HG03571 (cell line): ENCODE results near the gene LATS2.

Experiments
- ATAC-seq: cut with Tn5 transposase; IDR thresholded peaks from one replicate; pipeline ENCODE4 v1.9.1; 2021; ENCODE audit not compliant: unreplicated experiment

Gene LATS2

DNA sequence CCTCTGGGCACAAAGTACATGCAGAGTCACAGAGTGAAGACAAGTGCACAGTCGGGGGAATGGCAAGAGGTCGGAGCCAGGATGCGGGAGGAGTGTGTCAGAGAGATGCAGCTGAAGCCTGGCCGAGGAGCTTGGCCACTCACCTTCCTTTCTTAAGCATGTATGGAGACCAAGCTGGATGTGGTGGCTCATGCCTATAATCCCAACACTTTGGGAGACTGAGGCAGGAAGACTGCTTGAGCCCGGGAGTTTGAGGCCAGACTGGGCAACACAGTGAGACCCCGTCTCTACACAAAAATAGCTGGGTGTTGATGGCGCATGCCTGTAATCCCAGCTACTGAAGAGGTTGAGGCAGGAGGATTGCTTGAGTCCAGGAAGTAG lies 67.0 kb downstream of the LATS2 start:
- ATAC-seq: no peak

DNA sequence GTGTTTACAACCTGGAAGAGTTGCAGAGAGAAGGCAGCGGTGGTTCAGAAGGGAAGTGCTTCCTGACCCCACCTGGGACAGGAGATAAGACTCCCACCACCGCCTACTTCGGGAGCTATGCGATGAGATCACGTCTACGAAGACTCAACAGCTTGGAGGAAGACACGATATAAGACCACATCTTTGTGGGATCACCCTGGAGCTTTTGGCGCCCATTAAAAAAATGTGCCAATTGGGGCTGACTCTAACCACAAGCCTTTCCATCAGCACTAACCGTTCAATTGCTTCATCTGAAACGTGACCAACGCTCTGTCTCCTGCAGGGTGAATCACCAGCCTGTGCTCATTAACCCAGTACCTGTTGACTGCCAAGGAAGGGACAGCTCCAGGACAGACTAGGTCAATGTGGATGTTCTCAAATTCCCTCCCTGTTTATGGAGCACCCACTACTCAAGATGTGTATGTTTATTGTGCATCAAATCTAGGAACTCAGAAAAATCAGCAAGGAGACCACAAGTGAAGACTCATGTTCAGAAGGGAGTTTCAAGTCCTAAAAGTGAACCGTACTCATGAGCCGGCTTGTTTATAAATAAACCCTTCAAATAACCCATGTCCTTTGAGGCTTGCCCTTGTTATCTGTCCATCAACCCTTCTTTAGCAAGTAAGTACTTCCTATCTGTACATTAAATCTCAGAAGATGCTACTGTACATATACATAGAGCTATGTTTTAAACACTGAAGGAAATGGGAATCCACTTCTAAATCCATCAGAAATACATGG lies 67.5 kb downstream of the LATS2 start:
- ATAC-seq: no peak

DNA sequence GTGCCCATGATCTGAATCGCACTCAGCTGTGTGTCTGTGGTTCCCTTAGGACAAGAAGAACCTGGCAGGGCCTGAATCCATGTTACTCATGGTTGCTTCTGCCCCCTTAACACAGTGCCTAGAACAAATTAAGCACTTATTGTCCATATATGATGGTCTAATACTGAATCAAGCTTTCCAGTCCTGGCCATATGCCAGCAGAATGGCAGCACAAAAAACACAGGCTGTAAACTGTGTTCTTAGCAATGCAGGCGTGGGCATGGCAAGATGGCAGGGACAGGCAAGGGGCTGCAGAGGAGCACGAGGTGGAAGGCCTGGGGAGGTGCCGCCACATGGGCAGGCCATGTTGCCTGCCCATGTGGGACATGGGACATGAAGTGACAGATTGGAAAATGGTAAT lies 68.2 kb downstream of the LATS2 start:
- no peak for ATAC-seq

DNA sequence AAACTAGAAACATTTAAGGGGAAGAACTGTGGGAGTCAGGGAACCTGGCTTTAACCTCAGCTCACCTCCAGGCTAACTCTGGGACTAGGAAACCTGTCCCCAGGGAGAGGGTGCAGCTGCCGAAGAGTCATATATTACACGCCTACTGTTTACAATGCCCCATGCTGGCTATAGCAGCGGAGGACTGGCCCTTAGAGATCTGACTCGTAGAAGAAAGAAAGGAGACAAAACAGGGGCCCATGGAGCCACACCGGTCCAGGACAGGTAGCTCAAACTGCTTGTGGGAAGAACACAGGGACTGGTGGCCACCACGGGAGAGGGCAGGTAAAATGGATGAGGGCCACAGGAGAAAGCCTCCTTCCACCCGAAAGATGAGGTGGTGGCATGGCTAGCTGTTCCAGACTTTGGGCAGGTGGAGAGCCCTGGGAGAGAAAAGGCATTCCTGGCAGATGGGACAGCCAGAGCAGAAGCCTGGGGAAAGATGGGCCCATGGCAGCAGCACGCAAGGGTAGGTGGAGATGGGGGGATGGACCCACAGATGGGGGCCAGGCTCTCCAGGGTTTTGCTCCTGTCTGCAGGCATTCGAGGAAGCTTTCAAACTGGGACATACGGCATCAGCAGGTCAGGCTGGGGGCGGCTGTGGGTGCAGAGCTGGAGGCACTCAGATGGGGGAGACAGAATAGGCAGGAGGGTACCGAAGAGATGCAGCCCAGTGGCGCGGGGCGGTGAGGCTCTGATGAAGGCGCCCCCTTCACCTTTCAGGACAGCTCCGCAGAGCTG lies 69.5 kb downstream of the LATS2 start:
- ATAC-seq: no peak

DNA sequence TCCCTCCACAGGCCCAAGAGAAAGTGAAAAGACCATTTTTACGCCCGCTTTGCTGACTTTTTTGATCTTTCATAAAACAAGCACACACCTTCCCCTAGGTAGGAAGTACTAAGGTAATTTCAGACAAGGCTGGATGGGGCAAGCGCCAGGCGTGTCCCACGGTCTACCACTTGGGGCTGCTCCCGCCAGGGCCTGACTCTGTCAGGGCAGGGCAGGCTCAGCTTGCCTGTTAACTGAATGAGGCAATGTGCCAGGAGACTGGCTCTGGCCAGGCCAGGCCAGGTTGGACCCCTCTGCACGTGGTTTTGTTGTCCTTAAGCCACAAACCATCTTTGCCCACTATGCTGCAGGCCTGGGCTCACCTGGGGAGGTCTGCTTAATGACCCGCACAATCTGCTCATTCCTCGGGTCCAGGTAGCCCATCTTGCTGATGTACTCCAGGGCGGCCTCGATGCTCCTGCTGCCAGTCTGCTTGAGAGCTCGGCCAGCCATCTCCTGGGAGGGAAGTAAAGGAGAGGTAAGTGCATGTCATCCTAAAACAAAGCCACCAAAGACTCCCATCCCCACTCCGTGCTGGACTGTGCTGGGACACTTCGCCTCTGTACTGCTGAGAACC lies 70.4 kb downstream of the LATS2 start:
- ATAC-seq: no peak

DNA sequence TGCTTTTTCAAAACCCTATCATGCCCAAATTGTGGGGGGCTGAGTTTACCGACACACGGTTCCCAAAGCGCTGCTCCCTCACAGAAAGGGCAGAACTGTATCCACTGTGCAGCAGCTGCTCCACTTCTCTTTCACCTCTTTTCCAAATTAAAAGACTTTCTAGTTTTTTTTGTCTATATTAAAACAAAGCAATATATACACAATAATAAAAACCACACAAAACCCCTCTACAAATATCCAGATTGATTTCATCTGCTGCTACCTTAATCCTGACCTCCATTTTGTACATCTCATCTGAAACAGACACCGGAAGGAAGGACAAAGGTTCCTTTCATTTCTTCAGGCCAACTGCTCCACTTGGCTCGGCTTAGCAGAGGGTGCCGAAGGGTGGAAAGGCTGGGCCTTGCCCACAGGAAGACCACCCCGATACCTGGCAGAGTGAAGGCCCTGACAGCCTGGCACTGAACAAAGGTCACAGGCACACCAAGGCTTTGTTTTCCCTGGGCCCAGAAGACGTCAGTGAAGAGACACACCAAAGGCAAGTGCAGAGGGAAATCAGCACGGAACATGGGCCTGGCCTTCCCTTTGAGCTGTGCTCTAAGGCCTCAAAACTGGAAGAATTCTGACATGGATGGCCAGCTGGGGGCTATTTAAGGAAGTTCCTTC lies 71.6 kb downstream of the LATS2 start:
- ATAC-seq: no peak

DNA sequence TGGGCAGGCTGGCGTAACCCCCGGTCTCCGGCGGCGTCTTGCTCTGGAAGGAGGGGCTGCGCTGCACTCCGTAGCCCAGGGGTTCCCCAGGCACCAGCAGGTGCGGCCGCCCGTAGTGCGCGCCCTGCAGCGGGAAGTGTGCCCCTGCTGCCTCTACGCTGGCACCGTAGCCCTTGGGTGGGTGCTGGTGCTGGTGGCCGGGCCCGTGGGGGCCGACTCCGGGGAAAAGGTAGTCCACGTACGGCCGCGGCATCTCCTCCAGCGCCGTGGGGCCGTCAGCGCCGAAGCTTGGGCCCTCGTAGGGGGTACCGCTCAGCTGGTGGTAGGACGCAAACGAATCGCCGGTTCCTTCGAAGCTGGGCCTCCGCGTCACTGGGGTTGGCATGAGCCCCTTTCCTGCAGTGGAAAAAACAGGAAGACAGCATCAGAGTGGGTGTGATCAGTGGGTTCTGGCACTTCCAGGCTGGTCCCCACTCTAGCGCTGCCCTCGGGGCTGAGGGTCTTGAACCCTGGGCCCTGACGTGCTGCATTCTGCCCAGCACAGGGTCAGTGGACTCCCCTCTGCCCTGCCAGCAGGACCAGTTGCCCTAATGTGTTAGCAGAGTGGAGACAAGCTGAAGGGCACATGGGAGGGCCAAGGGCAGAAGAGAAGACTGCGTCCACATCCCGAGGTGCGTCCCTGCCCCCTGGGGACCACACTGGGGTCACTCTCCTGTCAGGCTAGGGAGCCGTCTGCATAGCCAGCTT lies 72.3 kb downstream of the LATS2 start:
- ATAC-seq: no peak

DNA sequence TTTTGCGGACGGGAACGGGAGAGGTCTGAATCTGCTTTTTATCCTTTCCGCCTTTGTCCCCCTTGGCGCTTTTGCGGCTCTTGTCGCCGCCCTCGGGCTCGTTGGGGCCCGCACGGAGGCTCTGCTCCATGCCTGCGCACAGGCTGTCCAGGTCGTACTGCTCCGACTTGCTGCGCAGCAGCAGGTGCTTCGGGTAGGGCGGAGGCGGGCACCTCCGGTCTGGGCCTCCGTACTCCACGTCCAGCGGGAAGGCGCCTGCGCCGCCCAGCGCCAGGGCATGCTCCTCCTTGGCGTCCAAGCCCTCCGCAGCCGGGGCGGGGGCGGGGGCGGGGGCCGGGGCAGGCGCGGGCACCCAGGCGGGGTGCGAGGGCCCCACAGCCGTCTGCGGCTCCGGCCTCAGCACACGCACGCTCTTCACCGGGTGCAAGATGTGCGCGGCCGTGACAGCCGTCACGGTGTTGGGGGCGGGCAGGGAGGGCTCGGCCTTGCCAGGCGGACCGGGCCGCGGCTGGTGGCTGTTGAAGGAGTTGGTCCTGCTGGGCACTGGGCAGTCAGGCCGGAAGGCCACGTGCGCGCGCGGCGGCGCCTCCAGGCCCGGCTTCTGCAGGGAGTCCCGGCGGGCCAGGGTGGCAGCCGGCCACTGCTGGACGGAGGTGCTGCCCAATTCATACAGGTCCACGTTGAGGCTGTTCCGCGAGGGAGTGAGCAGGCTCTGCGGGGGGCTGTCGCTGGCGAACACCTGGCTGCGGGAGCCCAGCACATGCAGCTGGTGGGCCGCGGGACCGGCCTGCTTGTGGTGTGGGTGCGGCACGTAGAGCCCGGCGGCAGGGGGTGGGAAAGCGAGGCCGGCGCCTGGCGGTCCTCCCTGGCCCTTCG lies 73.1 kb downstream of the LATS2 start:
- no peak for ATAC-seq

DNA sequence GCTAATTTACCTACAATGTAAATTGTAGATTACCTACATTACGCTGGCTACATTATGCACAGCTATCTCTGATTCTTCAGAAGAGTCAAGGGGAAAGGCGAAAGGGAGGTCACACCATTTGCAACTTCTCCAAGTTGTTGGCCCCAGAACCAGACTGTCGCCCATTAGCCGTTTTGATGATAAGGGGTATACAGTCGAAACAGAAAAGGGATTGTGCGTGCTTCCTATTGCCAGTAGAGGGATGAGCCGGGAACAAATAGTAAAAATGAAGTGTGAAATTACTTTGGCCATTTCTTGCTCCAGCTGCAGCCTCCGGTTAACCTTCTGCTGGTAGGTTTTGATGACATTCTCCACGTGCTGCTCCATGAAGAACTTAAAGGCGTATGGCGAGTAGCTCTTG lies 73.8 kb downstream of the LATS2 start:
- no peak for ATAC-seq

DNA sequence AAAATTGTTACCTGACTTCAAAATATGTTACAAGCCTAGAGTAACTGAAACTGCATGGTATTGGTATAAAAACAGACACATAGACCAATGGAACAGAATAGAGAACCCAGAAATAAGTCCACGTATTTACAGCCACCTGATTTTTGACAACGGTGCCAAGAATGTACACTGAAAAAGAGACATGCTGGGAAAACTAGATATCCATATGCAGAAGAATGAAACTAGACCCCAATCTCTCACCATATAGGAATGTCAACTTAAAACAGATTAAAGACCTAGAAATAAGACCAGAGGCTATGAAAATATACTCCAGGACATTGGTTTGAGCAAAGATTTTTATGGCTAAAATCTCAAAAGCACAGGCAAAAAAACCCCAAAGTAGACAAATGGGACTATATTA lies 76.5 kb downstream of the LATS2 start:
- ATAC-seq: no peak

DNA sequence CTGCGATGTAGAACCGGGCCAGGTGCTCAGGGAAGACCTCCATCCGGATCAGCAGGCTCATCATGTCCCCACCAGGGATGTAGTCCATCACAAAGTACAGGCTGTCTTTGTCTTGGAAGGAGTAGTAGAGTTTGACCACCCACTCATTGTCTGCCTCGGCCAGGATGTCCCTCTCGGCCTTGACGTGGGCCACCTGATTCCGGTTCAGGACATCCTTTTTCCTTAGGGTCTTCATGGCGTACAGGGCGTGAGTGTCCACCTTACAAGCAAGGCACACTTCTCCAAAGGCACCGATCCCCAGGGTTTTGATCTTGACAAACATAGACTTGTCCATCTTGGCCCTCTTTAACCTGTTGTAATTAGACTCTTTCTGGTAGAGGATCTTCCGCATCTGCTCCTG lies 78.0 kb downstream of the LATS2 start:
- no peak for ATAC-seq

DNA sequence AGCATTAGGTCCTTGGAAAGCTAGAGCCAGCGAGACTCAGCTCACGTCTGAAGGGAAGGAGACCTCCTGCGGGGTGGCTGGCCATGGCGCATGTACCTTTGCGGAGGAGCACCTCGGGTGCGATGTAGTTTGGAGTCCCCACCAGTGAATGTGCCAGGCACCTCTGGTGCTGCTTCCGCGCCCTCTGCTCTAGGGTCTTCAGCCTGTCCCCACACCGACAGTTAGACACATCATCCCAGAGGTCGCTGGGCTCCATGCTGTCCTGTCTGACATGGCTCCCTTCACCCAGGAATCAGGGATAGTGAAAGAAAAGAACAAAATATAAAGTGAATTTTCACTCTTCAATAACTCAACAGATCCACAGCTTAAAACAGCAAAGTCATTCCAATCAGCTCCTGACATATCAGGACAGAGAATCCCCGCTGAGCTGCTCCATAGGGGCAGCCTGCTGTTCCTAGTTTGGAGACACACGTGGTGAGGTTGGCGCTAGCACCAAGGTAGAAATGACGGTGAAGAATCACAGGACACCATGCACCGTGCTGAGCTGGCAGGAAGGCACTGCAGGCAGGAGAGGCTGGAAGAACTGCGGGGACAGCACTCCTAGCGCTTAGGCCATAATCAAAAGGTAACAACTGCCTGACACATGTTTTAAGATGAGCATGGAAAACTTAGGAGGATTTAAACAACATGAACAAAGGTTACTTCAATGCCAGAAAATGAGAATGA lies 79.9 kb downstream of the LATS2 start:
- ATAC-seq: no peak

DNA sequence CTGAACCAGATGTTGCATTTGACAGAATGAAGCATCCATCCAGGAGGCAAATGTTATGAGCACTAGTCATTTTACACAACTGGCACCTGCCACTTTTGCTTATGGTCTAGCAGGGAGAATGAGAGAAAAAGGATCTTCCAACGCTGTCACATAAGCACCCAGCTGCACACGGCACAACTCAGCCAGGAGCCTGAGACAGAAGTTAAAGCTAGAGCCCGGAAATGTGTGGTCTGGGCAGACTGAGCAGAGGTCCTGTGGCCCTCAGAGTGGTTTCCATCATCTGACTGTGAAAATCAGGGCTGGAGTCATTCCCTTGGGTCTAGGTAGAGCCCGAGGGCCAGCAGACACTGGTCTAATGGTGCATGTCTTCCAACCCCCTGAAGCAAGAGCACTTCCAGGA lies 80.5 kb downstream of the LATS2 start:
- ATAC-seq: no peak

DNA sequence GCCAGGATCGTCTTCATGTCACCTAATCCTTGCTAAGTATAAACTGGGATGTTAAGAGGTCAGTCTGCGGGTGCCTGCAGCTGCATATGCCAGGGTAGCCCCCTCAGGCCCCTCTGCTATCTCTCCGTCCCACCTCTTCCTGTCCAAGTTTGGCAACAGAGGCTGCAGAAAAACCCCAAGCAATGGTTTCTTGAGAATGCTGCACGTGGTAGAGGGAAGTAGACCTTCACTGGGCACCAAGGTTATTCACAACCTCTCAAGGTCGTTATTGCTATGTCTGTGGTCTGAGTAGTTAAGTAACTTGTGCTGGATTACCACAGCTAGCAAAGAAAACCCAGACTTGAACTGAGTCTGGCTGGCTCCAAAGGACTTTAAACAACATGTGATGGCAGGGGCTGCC lies 81.0 kb downstream of the LATS2 start:
- ATAC-seq: no peak

DNA sequence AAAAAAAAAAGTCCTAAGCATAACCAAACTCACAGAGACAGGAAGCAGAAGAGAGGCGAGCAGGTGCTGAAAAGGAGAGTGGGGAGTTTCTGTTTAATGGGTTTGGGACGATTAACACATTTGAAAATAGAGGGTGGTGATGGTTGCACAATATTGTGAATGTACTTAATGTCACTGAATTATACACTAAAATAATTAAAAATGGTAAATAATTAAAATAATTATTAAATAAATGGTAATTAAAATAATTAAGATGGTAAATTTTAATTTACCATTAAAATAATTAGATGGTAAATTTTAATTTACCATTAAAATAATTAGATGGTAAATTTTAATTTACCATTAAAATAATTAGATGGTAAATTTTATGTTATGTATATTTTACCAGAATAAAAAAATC lies 84.0 kb downstream of the LATS2 start:
- ATAC-seq: no peak

DNA sequence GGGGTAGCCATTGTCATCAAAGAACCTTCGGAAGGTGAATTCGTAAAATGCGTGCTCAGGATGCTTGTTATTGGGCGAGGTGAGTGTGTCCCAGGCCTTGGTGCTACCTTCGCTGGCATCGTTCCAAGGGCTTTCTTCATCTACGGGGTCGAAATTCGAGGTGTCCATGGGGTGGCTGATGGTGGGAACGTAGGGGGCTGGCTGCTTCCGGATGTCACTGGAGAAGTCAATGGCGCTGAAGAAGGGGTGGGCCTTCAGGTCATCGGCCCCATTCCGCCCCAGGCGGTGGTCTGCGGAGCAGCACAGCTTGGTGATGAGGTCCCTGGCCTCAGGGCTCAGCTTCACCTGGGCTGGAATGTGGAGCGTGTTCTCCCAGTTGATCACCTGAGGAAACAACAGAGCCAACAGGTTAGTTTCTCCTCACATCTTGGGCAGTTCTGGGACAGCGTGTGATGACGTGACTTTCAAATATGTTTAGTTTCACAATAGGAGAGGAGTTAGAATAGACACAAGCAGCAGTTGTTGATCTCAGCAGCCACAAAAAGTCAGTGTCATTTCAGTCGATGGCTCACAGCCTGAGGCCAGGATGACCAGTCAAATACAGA lies 86.3 kb downstream of the LATS2 start:
- no peak for ATAC-seq

DNA sequence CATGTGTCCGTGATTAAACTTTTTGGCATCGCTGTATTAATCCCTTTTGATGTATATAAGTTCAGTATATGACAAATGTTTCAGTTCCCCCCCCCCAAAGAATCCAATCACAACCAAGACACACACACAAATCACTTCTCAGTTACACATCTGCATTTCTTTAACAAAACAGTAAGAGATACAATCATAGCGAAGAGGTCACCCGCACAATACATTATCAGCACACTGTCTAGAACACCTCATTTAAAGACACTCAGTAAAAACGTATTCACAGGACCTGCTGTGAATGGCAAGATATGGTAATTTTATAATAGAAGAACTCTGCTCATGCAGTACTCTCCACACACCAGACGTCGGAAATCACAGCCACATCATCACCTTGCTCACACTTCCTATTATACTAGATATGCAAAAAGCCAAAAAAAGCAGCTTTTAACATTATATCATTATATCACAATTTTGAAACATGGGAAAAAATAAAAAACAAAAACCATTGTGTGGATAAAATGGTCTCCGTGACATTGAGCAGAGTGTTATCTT lies 87.4 kb downstream of the LATS2 start:
- no peak for ATAC-seq

DNA sequence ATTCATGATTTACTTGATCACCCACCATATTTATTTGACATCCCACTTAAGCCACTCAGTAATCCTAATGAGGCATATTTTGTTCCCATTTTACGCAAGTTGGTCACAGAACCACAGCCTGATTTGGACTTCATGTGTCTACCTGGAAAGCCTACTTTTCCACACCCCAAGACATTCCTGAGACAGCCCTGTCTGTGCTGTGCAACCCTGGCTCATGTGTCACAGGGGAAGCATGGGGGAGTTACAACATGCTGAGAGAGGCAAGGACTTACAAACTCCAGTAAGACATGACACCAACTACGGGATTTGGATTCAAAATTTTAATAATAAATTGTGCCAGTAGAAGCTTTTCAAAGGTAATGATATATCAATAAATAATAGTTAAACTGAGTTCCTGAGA lies 88.7 kb downstream of the LATS2 start:
- no peak for ATAC-seq

DNA sequence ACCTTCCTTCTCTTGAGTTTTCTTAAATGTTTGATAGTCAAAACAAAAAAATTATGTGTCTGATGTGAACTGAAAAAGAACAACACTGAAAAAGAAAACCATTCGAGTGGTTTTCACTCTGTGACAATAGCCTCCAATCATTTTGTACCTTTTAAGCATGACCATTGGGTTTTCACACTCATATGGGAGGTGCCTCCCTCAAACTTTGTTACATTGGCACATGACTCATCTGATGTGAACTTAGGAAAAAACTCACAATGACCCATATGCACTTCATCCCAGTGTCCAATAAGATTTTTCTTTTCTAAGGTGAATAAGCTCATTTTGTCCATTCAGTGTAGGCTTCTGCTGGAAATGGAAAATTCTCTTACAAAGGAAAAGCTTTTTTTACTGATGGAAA lies 92.2 kb downstream of the LATS2 start:
- ATAC-seq: no peak
